Loucy (cell line): ENCODE measurements around the gene SUCLG2.

Experiments
- EZH2phosphoT487 ChIP-seq: fragments of 200-600 bp; IDR thresholded peaks from 2 replicates; pipeline ENCODE4 v1.6.1; 2018; ENCODE audit warnings: antibody characterized with exemption, mild to moderate bottlenecking, moderate library complexity, borderline replicate concordance
- TF ChIP-seq, protein P1 (sequence below): fragments of 200-600 bp; sonication (generic); conservative IDR thresholded peaks from 2 replicates; pipeline ENCODE4 v1.5.1; 2014; ENCODE audit warnings: mild to moderate bottlenecking, antibody characterized with exemption, low read length

DNA sequence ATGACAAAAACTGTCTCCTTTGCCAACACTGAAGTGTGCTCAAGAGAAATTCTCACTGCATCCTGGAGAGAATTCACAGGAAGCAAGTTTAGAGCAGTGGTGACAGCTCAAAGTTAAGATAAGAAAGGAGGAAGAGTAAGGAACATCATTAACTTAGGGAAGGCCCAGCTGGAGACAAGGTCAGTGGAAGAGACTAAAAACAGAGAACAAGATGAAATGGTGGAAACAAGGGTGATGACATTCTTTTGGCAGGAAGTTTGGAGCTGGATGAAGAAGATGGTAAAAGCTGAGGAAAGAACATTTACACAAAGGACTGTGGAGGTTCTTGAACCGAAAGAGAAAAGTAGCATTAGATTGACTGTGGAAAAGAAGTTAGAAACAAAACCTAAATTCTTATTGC lies 6.7 kb upstream of the SUCLG2 start:
- TF ChIP-seq, protein P1, sequence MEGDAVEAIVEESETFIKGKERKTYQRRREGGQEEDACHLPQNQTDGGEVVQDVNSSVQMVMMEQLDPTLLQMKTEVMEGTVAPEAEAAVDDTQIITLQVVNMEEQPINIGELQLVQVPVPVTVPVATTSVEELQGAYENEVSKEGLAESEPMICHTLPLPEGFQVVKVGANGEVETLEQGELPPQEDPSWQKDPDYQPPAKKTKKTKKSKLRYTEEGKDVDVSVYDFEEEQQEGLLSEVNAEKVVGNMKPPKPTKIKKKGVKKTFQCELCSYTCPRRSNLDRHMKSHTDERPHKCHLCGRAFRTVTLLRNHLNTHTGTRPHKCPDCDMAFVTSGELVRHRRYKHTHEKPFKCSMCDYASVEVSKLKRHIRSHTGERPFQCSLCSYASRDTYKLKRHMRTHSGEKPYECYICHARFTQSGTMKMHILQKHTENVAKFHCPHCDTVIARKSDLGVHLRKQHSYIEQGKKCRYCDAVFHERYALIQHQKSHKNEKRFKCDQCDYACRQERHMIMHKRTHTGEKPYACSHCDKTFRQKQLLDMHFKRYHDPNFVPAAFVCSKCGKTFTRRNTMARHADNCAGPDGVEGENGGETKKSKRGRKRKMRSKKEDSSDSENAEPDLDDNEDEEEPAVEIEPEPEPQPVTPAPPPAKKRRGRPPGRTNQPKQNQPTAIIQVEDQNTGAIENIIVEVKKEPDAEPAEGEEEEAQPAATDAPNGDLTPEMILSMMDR: no peak
- no peak for TF ChIP-seq EZH2phosphoT487
